Loucy (cell line): ENCODE results near the gene LIN52.

Source experiments
- H2AFZ ChIP-seq: fragments of 200-600 bp; sonication (generic); 2 replicates; pipeline ENCODE4 v1.6.0; 2016; ENCODE audit warnings: antibody characterized with exemption, mild to moderate bottlenecking, low read length, moderate library complexity
- H3F3A ChIP-seq: fragments of 200-600 bp; 2 replicates; pipeline ENCODE4 v1.6.0; 2016; ENCODE audit warnings: antibody characterized with exemption, low read depth, mild to moderate bottlenecking
- H3K27me3 ChIP-seq: fragments of 200-600 bp; sonication (generic); 2 replicates; pipeline ENCODE4 v1.6.1; 2014; ENCODE audit warnings: low read length, mild to moderate bottlenecking; ENCODE audit not compliant: insufficient read depth, poor library complexity, severe bottlenecking
- H3K36me3 ChIP-seq: fragments of 200-600 bp; sonication (generic); 2 replicates; pipeline ENCODE4 v1.6.1; 2016; ENCODE audit warnings: low read length; ENCODE audit not compliant: insufficient read depth
- H3K4me1 ChIP-seq: fragments of 200-600 bp; sonication (generic); 2 replicates; pipeline ENCODE4 v1.5.1; 2014; ENCODE audit warnings: low read length, mild to moderate bottlenecking; ENCODE audit not compliant: insufficient read depth, poor library complexity, severe bottlenecking
- H3K4me2 ChIP-seq: fragments of 200-600 bp; sonication (generic); 2 replicates; pipeline ENCODE4 v1.6.0; 2014; ENCODE audit warnings: antibody characterized with exemption, low read length, low read depth, mild to moderate bottlenecking; ENCODE audit not compliant: poor library complexity, severe bottlenecking
- H3K4me3 ChIP-seq: fragments of 200-600 bp; sonication (generic); 2 replicates; pipeline ENCODE4 v1.5.1; 2014; ENCODE audit warnings: low read length, mild to moderate bottlenecking, mixed read lengths; ENCODE audit not compliant: poor library complexity, severe bottlenecking
- H3K79me2 ChIP-seq: fragments of 200-600 bp; sonication (generic); 2 replicates; pipeline ENCODE4 v1.6.1; 2014; ENCODE audit warnings: low read length; ENCODE audit not compliant: insufficient read depth
- H3K9ac ChIP-seq: fragments of 200-600 bp; sonication (generic); 2 replicates; pipeline ENCODE4 v1.6.0; 2014; ENCODE audit warnings: mild to moderate bottlenecking, low read depth, low read length, moderate library complexity; ENCODE audit not compliant: poor library complexity, severe bottlenecking
- H3K9me2 ChIP-seq: fragments of 200-600 bp; sonication (generic); replicated peaks from 2 replicates; pipeline ENCODE4 v1.6.1; 2016; ENCODE audit warnings: low read depth, low read length, mixed read lengths
- H3K9me3 ChIP-seq: fragments of 200-600 bp; sonication (generic); 2 replicates; pipeline ENCODE4 v1.6.1; 2014; ENCODE audit warnings: mild to moderate bottlenecking, antibody characterized with exemption, low read length, low read depth; ENCODE audit not compliant: insufficient read depth
- H4K20me1 ChIP-seq: fragments of 200-600 bp; sonication (generic); 2 replicates; pipeline ENCODE4 v1.6.0; 2014; ENCODE audit warnings: antibody characterized with exemption, low read length, mild to moderate bottlenecking; ENCODE audit not compliant: insufficient read depth, poor library complexity, severe bottlenecking
- CTCF ChIP-seq: fragments of 200-600 bp; sonication (generic); conservative IDR thresholded peaks from 2 replicates; pipeline ENCODE4 v1.5.1; 2014; ENCODE audit warnings: mild to moderate bottlenecking, antibody characterized with exemption, low read length
- EZH2phosphoT487 ChIP-seq: fragments of 200-600 bp; IDR thresholded peaks from 2 replicates; pipeline ENCODE4 v1.6.1; 2018; ENCODE audit warnings: antibody characterized with exemption, mild to moderate bottlenecking, moderate library complexity, borderline replicate concordance

The LIN52 gene

GRCh38 chr14:74080820-74081460, 3.8 kb upstream of the LIN52 start:
- Histone ChIP-seq H3K36me3 (no peaks in the 10 kb centered on the region), H2AFZ (no peak overlapping the region), H3K79me2 (peaks cover 15% of the 10 kb centered on the region), H3K9ac (no peak overlapping the region), H3K9me2 (no peaks in the 10 kb centered on the region), H3K9me3 (no peaks in the 10 kb centered on the region), H3K4me2 (peak overlapping the region; percentile 13), H3K27me3 (no peaks in the 10 kb centered on the region), H3K4me1 (peaks cover 7% of the 10 kb centered on the region), H3K4me3 (no peak overlapping the region), H3F3A (no peaks in the 10 kb centered on the region), H4K20me1 (no peaks in the 10 kb centered on the region)
- TF ChIP-seq EZH2phosphoT487 (no peak), CTCF (no peak)

- Histone ChIP-seq H3K4me1 (peaks cover 8% of the 10 kb centered on the region), H3K36me3 (no peaks in the 10 kb centered on the region), H3K79me2 (peaks cover 20% of the 10 kb centered on the region), H3K9me2 (no peaks in the 10 kb centered on the region), H3K4me2 (peak overlapping the region; percentile 13), H3K4me3 (no peak overlapping the region), H4K20me1 (no peaks in the 10 kb centered on the region), H3F3A (no peaks in the 10 kb centered on the region), H3K9ac (no peak overlapping the region), H2AFZ (no peak overlapping the region), H3K9me3 (no peaks in the 10 kb centered on the region), H3K27me3 (no peaks in the 10 kb centered on the region)
- TF ChIP-seq CTCF (no peak), EZH2phosphoT487 (no peak)
Observed at GRCh38 chr14:74081491-74081890, 3.3 kb upstream of the LIN52 start.

- H3K36me3 ChIP-seq = no peaks in the 10 kb centered on the region
- H3K4me3 ChIP-seq = peak overlapping the region; percentile 84
- peaks cover 23% of the 10 kb centered on the region for H3K79me2 ChIP-seq
- no peaks in the 10 kb centered on the region for H3K9me3 ChIP-seq
- no peaks in the 10 kb centered on the region for H3F3A ChIP-seq
- H3K9ac ChIP-seq = peak overlapping the region; percentile 80
- H3K27me3 ChIP-seq = no peaks in the 10 kb centered on the region
- peaks cover 10% of the 10 kb centered on the region for H3K4me1 ChIP-seq
- H2AFZ ChIP-seq = no peak overlapping the region
- TF ChIP-seq EZH2phosphoT487 (no peak), CTCF (no peak)
- H3K9me2 ChIP-seq = no peaks in the 10 kb centered on the region
- no peaks in the 10 kb centered on the region for H4K20me1 ChIP-seq
- peak overlapping the region; percentile 89 for H3K4me2 ChIP-seq
Observed at GRCh38 chr14:74083161-74083560, 1.6 kb upstream of the LIN52 start.
